ENCODE data around the gene SOX2. TPM values are rescaled to one million over a fixed set of nuclear protein-coding genes. Genes with fewer than 3 reads are reported as not detected.
A peak's percentile ranks its signal among the peaks of the same experiment; 100 is the strongest.

SOX2 gene
- 0.09 TPM in 2 of 3 replicates, not detected in the other for total RNA-seq

GRCh38 chr3:181711325-181712135 is at the start of gene SOX2:
Gene SOX2, plus strand, starts transcription at chr3:181711925. Its CDS starts 436 bp downstream, at chr3:181712361.
- Mint-ChIP-seq H3K27me3 (ENCODE audit: low read depth) (peaks cover 44% of the 10 kb centered on the region), H3K36me3 (no peaks in the 10 kb centered on the region), H3K4me3 (peak within 1 kb of the TSS; percentile 47), H3K9me3 (no peaks in the 10 kb centered on the region), H3K27ac (no peak within 1 kb of the TSS), H3K4me1 (peaks cover 9% of the 10 kb centered on the region)
- DNase-seq (ENCODE audit: low spot score in 2 of 2, unreplicated experiment in 2 of 2) = peak in 1 of 2 experiments; percentile 59
- TF ChIP-seq, protein P1, sequence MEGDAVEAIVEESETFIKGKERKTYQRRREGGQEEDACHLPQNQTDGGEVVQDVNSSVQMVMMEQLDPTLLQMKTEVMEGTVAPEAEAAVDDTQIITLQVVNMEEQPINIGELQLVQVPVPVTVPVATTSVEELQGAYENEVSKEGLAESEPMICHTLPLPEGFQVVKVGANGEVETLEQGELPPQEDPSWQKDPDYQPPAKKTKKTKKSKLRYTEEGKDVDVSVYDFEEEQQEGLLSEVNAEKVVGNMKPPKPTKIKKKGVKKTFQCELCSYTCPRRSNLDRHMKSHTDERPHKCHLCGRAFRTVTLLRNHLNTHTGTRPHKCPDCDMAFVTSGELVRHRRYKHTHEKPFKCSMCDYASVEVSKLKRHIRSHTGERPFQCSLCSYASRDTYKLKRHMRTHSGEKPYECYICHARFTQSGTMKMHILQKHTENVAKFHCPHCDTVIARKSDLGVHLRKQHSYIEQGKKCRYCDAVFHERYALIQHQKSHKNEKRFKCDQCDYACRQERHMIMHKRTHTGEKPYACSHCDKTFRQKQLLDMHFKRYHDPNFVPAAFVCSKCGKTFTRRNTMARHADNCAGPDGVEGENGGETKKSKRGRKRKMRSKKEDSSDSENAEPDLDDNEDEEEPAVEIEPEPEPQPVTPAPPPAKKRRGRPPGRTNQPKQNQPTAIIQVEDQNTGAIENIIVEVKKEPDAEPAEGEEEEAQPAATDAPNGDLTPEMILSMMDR (IDR thresholded peaks at IDR 0.05; ENCODE audit: unreplicated experiment) = no peak

GRCh38 chr3:181683563-181683962 is 28.2 kb upstream of the SOX2 start:
- peaks cover 13% of the 10 kb centered on the region for H3K27me3 Mint-ChIP-seq (ENCODE audit: low read depth)
- no peak for DNase-seq (ENCODE audit: low spot score in 2 of 2, unreplicated experiment in 2 of 2)
- TF ChIP-seq, protein P1 (IDR thresholded peaks at IDR 0.05; ENCODE audit: unreplicated experiment) = no peak
- peaks cover 4% of the 10 kb centered on the region for H3K4me1 Mint-ChIP-seq
- no peak overlapping the region for H3K4me3 Mint-ChIP-seq
- H3K36me3 Mint-ChIP-seq = no peaks in the 10 kb centered on the region
- H3K27ac Mint-ChIP-seq = no peak overlapping the region
- peaks cover 3% of the 10 kb centered on the region for H3K9me3 Mint-ChIP-seq

DNA sequence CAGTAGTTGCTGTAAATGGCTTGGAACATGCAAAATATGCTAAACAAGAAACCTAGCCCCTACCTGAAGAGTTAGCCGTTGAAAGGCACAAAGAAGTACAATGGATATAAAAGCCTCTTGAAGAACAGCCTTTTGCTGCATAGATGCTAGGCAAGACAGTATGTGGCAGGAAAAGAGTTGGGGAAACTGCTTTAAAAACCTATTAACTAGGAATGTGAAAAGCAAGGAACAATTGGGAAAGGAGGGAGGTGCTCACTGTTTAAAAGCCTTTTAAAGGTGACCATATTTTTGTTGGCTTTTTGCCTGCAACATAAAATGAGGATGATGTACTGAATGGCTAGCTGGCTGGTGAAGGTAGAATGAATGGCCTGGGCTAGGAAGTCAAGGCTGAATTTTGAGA is 24.5 kb upstream of the SOX2 start:
- H3K27ac Mint-ChIP-seq = no peak overlapping the region
- no peak overlapping the region for H3K4me3 Mint-ChIP-seq
- peaks cover 27% of the 10 kb centered on the region for H3K27me3 Mint-ChIP-seq (ENCODE audit: low read depth)
- no peak for DNase-seq (ENCODE audit: low spot score in 2 of 2, unreplicated experiment in 2 of 2)
- no peaks in the 10 kb centered on the region for H3K36me3 Mint-ChIP-seq
- H3K9me3 Mint-ChIP-seq = no peaks in the 10 kb centered on the region
- peaks cover 4% of the 10 kb centered on the region for H3K4me1 Mint-ChIP-seq
- TF ChIP-seq, protein P1 (IDR thresholded peaks at IDR 0.05; ENCODE audit: unreplicated experiment) = no peak

DNA sequence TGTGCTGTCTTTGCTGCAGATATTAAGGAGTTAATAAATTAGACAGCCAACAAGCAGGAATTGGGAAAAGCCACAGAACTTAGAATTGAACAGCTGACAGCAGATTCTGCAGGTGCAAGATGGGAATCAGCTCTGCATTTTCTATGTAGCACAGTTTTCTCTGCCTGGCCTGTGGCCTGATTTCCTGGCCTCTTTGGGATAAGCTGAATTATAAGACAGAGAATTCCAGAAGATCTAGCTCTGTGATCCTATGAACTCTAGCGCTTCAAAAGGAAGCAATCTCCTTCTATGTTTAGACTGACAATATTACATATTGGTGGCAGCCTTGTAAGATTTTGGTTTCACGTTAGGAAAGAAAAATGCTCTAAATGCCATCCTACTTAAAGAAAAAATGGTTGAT is 24.0 kb upstream of the SOX2 start:
- Mint-ChIP-seq H3K36me3 (no peaks in the 10 kb centered on the region), H3K27ac (no peak overlapping the region), H3K4me1 (peaks cover 4% of the 10 kb centered on the region), H3K27me3 (ENCODE audit: low read depth) (peaks cover 31% of the 10 kb centered on the region), H3K9me3 (no peaks in the 10 kb centered on the region), H3K4me3 (no peak overlapping the region)
- DNase-seq (ENCODE audit: low spot score in 2 of 2, unreplicated experiment in 2 of 2) = no peak
- TF ChIP-seq, protein P1 (IDR thresholded peaks at IDR 0.05; ENCODE audit: unreplicated experiment) = no peak

- TF ChIP-seq, protein P1 (IDR thresholded peaks at IDR 0.05; ENCODE audit: unreplicated experiment) = no peak
- H3K27me3 Mint-ChIP-seq (ENCODE audit: low read depth) = peaks cover 24% of the 10 kb centered on the region
These were observed 22.2 kb upstream of the SOX2 start for GRCh38 chr3:181689546-181689945.

More at GRCh38 chr3:181689546-181689945, 22.2 kb upstream of the SOX2 start:
- no peak for DNase-seq (ENCODE audit: low spot score in 2 of 2, unreplicated experiment in 2 of 2)
- Mint-ChIP-seq H3K9me3 (no peaks in the 10 kb centered on the region), H3K4me3 (no peak overlapping the region), H3K4me1 (peaks cover 4% of the 10 kb centered on the region), H3K36me3 (no peaks in the 10 kb centered on the region), H3K27ac (no peak overlapping the region)

All from mesothelial cell of epicardium (in vitro differentiated cells).